ENCODE data around the gene RRP8. TPM values are rescaled to one million over a fixed set of nuclear protein-coding genes. Genes with fewer than 3 reads are reported as not detected.

RRP8 gene
- total and polyA plus RNA-seq, 9 of the 15 experiments (the other 6 are each of a cell fraction or from before 2014, with no cell fraction given), result 5.7 to 47.3 (median 32.6) TPM

GRCh38 chr11:6612213-6613041, 9.0 kb upstream of the RRP8 start, which contains the start of gene TAF10 (continued):
- TF ChIP-seq CHD1 (IDR thresholded peaks at IDR 0.05; ENCODE audit: low read length) (peak; percentile 65), POLR2A (conservative IDR thresholded peaks at IDR 0.05) (peak; percentile 96), RBM25 (IDR thresholded peaks at IDR 0.05; ENCODE audit: low read depth, low read length, severe bottlenecking) (no peak), RFX1 (IDR thresholded peaks at IDR 0.05) (no peak), CSDE1 (IDR thresholded peaks at IDR 0.05) (no peak), ILK (tag; IDR thresholded peaks at IDR 0.05; ENCODE audit: borderline replicate concordance, low read depth) (no peak), RHOXF2B (CRISPR knock-in tag; conservative IDR thresholded peaks at IDR 0.05) (peak; percentile 86; the same call in 1 of the 2 replicates), CHAMP1 (IDR thresholded peaks at IDR 0.05) (no peak), HMG20A (CRISPR knock-in tag; conservative IDR thresholded peaks at IDR 0.05) (no peak), YY1 (IDR thresholded peaks at IDR 0.05; ENCODE audit: borderline replicate concordance in 1 of 3, control insufficient read depth in 1 of 3, extremely low read depth in 1 of 3, insufficient read depth in 3 of 3, insufficient read length in 1 of 3, insufficient replicate concordance in 2 of 3, low read depth in 1 of 3, low read length in 2 of 3) (peak in 2 of 3 experiments; percentile 70 to 74), ZNF174 (CRISPR knock-in tag; IDR thresholded peaks at IDR 0.05) (no peak), ESRRB (CRISPR knock-in tag; IDR thresholded peaks at IDR 0.05; ENCODE audit: borderline replicate concordance) (peak; percentile 29; the same call in 1 of the 2 replicates), RBM15 (IDR thresholded peaks at IDR 0.05; ENCODE audit: insufficient read depth, low read length) (no peak), HDAC2 (IDR thresholded peaks at IDR 0.05) (peak; percentile 46; the same call in 1 of the 2 replicates), MAFF (IDR thresholded peaks at IDR 0.05; ENCODE audit: low read length) (no peak)
- TF ChIP-seq, protein P1, sequence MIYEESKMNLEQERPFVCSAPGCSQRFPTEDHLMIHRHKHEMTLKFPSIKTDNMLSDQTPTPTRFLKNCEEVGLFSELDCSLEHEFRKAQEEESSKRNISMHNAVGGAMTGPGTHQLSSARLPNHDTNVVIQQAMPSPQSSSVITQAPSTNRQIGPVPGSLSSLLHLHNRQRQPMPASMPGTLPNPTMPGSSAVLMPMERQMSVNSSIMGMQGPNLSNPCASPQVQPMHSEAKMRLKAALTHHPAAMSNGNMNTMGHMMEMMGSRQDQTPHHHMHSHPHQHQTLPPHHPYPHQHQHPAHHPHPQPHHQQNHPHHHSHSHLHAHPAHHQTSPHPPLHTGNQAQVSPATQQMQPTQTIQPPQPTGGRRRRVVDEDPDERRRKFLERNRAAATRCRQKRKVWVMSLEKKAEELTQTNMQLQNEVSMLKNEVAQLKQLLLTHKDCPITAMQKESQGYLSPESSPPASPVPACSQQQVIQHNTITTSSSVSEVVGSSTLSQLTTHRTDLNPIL (CRISPR knock-in tag; IDR thresholded peaks at IDR 0.05), result no peak
- TF ChIP-seq, protein P2, sequence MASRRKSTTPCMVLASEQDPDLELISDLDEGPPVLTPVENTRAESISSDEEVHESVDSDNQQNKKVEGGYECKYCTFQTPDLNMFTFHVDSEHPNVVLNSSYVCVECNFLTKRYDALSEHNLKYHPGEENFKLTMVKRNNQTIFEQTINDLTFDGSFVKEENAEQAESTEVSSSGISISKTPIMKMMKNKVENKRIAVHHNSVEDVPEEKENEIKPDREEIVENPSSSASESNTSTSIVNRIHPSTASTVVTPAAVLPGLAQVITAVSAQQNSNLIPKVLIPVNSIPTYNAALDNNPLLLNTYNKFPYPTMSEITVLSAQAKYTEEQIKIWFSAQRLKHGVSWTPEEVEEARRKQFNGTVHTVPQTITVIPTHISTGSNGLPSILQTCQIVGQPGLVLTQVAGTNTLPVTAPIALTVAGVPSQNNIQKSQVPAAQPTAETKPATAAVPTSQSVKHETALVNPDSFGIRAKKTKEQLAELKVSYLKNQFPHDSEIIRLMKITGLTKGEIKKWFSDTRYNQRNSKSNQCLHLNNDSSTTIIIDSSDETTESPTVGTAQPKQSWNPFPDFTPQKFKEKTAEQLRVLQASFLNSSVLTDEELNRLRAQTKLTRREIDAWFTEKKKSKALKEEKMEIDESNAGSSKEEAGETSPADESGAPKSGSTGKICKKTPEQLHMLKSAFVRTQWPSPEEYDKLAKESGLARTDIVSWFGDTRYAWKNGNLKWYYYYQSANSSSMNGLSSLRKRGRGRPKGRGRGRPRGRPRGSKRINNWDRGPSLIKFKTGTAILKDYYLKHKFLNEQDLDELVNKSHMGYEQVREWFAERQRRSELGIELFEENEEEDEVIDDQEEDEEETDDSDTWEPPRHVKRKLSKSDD (conservative IDR thresholded peaks at IDR 0.05; ENCODE audit: low read length), result no peak
- TF ChIP-seq, protein P3, sequence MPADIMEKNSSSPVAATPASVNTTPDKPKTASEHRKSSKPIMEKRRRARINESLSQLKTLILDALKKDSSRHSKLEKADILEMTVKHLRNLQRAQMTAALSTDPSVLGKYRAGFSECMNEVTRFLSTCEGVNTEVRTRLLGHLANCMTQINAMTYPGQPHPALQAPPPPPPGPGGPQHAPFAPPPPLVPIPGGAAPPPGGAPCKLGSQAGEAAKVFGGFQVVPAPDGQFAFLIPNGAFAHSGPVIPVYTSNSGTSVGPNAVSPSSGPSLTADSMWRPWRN (IDR thresholded peaks at IDR 0.05; ENCODE audit: low read depth), result no peak
- TF ChIP-seq, protein P4, sequence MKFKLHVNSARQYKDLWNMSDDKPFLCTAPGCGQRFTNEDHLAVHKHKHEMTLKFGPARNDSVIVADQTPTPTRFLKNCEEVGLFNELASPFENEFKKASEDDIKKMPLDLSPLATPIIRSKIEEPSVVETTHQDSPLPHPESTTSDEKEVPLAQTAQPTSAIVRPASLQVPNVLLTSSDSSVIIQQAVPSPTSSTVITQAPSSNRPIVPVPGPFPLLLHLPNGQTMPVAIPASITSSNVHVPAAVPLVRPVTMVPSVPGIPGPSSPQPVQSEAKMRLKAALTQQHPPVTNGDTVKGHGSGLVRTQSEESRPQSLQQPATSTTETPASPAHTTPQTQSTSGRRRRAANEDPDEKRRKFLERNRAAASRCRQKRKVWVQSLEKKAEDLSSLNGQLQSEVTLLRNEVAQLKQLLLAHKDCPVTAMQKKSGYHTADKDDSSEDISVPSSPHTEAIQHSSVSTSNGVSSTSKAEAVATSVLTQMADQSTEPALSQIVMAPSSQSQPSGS (CRISPR knock-in tag; IDR thresholded peaks at IDR 0.05), result no peak

Measured in K562 (cell line).